HCT116 (cell line): Measurements from ENCODE around the gene ARF5. TPM values are rescaled to one million over a fixed set of nuclear protein-coding genes. Genes with fewer than 3 reads are reported as not detected.

ENCODE experiments used
- ATAC-seq: fragments of 200-7000 bp; cut with Tn5 transposase; 2 replicates; pipeline ENCODE4 v1.9.1; 2020; ENCODE audit warnings: mild to moderate bottlenecking, moderate library complexity
- BruUV-seq: library from RNA; stranded (reverse); fragments of 400-500 nt; replicated peaks from 2 replicates; lab custom pipeline; 2021; lab: Mats Ljungman, UMichigan
- CTCF ChIA-PET: fragments of 300-600 bp; sonication (Branson Sonifier 250); formaldehyde crosslinking; loops from one replicate; lab custom pipeline; 2021; ENCODE audit warnings: antibody characterized with exemption; lab: Charles Lee
- POLR2A ChIA-PET: fragments of 300-600, 350-600 bp; sonication (Branson Sonifier 250); formaldehyde crosslinking; loops from one replicate; lab custom pipeline; 2021; ENCODE audit warnings: antibody characterized with exemption; lab: Charles Lee
- RAD21 ChIA-PET, 2 experiments: fragments of 300-600 bp; sonication (Branson Sonifier 250); formaldehyde crosslinking; loops; one replicate each; lab custom pipeline; 2023; ENCODE audit warnings: low total read pairs in 2 of 2; ENCODE audit not compliant: uncharacterized antibody in 2 of 2, unreplicated experiment in 2 of 2, low non-redundant PET in 1 of 2; lab: Charles Lee
- DNase-seq: peaks from one replicate; pipeline ENCODE4 v3.0.0-alpha.2; 2010; ENCODE audit warnings: low read depth, low spot score
- H2AFZ ChIP-seq: fragments of 200-600 bp; shearing (Covaris generic), sonication (generic); 2 replicates; pipeline ENCODE4 v1.6.1; 2017; ENCODE audit warnings: low read depth, mixed run types, mixed read lengths, antibody characterized with exemption, low read length; ENCODE audit not compliant: poor library complexity, severe bottlenecking
- H3K27ac ChIP-seq: 2 replicates; pipeline ENCODE4 v1.5.1; 2012; ENCODE audit warnings: low read depth, low read length
- H3K27me3 ChIP-seq: fragments of 200-600 bp; sonication (generic); 2 replicates; pipeline ENCODE4 v1.6.1; 2016; ENCODE audit warnings: mixed run types, low read length, mixed read lengths; ENCODE audit not compliant: insufficient read depth
- H3K36me3 ChIP-seq, 2 experiments: fragments of 200-500 bp in 1 of 2; fragments of 200-600 bp in 1 of 2; sonication (Bioruptor generic) in 1 of 2; sonication (generic) in 1 of 2; 2 replicates each; pipeline versions ENCODE4 v1.5.1 to v1.6.1; 2014 to 2016; ENCODE audit warnings: low read length in 2 of 2, inconsistent platforms in 1 of 2, mixed read lengths in 1 of 2, mixed run types in 1 of 2; ENCODE audit not compliant: insufficient read depth in 2 of 2, control insufficient read depth in 1 of 2
- H3K4me1 ChIP-seq, 2 experiments: fragments of 200-600 bp in 1 of 2; sonication (generic) in 1 of 2; 2 replicates each; pipeline versions ENCODE4 v1.5.1 to v1.6.1; 2012 to 2017; ENCODE audit warnings: low read length in 2 of 2, inconsistent platforms in 1 of 2, mild to moderate bottlenecking in 1 of 2, mixed read lengths in 1 of 2, mixed run types in 1 of 2, moderate library complexity in 1 of 2; ENCODE audit not compliant: insufficient read depth in 2 of 2, control insufficient read depth in 1 of 2
- H3K4me2 ChIP-seq: fragments of 200-600 bp; sonication (generic); 2 replicates; pipeline ENCODE4 v1.6.1; 2017; ENCODE audit warnings: mixed run types, low read length, mixed read lengths
- H3K4me3 ChIP-seq, 2 experiments: fragments of 200-600 bp in 1 of 2; sonication (generic) in 1 of 2; replicated peaks in 1 of 2; 2 replicates each; pipeline ENCODE4 v1.5.1; 2011 to 2016; ENCODE audit warnings: low read length in 2 of 2, control low read depth in 1 of 2, low read depth in 1 of 2, mild to moderate bottlenecking in 1 of 2, mixed read lengths in 1 of 2, mixed run types in 1 of 2
- H3K79me2 ChIP-seq: fragments of 200-600 bp; sonication (generic); 2 replicates; pipeline ENCODE4 v1.6.1; 2017; ENCODE audit warnings: mild to moderate bottlenecking, mixed run types, low read length, moderate library complexity, mixed read lengths; ENCODE audit not compliant: insufficient read depth
- H3K9ac ChIP-seq: fragments of 200-600 bp; sonication (generic); 2 replicates; pipeline ENCODE4 v1.6.1; 2016; ENCODE audit warnings: low read length, mixed read lengths
- H3K9me2 ChIP-seq: fragments of 200-600 bp; sonication (generic), shearing (Covaris generic); 2 replicates; pipeline ENCODE4 v1.6.1; 2017; ENCODE audit warnings: mixed run types, mild to moderate bottlenecking, moderate library complexity; ENCODE audit not compliant: insufficient read depth
- H3K9me3 ChIP-seq, 2 experiments: fragments of 200-500 bp in 1 of 2; fragments of 200-600 bp in 1 of 2; sonication (Bioruptor generic) in 1 of 2; sonication (generic) in 1 of 2; 2 replicates each; pipeline ENCODE4 v1.6.1; 2014 to 2017; ENCODE audit warnings: low read length in 2 of 2, mixed read lengths in 2 of 2, inconsistent platforms in 1 of 2, low read depth in 1 of 2, mild to moderate bottlenecking in 1 of 2, mixed run types in 1 of 2, moderate library complexity in 1 of 2; ENCODE audit not compliant: control insufficient read depth in 1 of 2, insufficient read depth in 1 of 2
- H4K20me1 ChIP-seq: fragments of 200-600 bp; sonication (generic), shearing (Covaris generic); 2 replicates; pipeline ENCODE4 v1.6.1; 2017; ENCODE audit warnings: mixed run types, mild to moderate bottlenecking, moderate library complexity; ENCODE audit not compliant: insufficient read depth
- ATF3 ChIP-seq: IDR thresholded peaks from 2 replicates; pipeline ENCODE4 v1.6.1; 2012
- CBX3 ChIP-seq: IDR thresholded peaks from 2 replicates; pipeline ENCODE4 v1.6.1; 2012; ENCODE audit warnings: low read depth
- CTCF ChIP-seq, 3 experiments: fragments of 200-600 bp in 1 of 3; sonication (generic) in 1 of 3; IDR thresholded peaks in 2 of 3; conservative IDR thresholded peaks in 1 of 3; 2 replicates each; pipeline ENCODE4 v1.5.1; 2012 to 2017; ENCODE audit warnings: low read depth in 2 of 3, low read length in 2 of 3, antibody characterized with exemption in 1 of 3, borderline replicate concordance in 1 of 3, control low read depth in 1 of 3, mild to moderate bottlenecking in 1 of 3, mixed read lengths in 1 of 3, mixed run types in 1 of 3, moderate library complexity in 1 of 3; ENCODE audit not compliant: insufficient read depth in 1 of 3
- EZH2phosphoT487 ChIP-seq: fragments of 200-600 bp; IDR thresholded peaks from 2 replicates; pipeline ENCODE4 v1.6.1; 2018; ENCODE audit warnings: antibody characterized with exemption, borderline replicate concordance
- FOSL1 ChIP-seq: IDR thresholded peaks from 2 replicates; pipeline ENCODE4 v1.6.1; 2012; ENCODE audit warnings: low read depth
- JUND ChIP-seq: IDR thresholded peaks from 2 replicates; pipeline ENCODE4 v1.6.1; 2012
- POLR2A ChIP-seq: IDR thresholded peaks from 2 replicates; pipeline ENCODE4 v1.7.0; 2011; ENCODE audit warnings: borderline replicate concordance; ENCODE audit not compliant: insufficient read depth, insufficient read length; ENCODE audit errors: extremely low read depth
- RAD21 ChIP-seq: IDR thresholded peaks from 2 replicates; pipeline ENCODE4 v1.6.1; 2012; ENCODE audit warnings: low read depth, mild to moderate bottlenecking
- REST ChIP-seq: IDR thresholded peaks from 2 replicates; pipeline ENCODE4 v1.6.1; 2012; ENCODE audit warnings: low read depth
- SP1 ChIP-seq: IDR thresholded peaks from 2 replicates; pipeline ENCODE4 v1.6.1; 2012; ENCODE audit warnings: low read depth
- TCF7L2 ChIP-seq: IDR thresholded peaks from 2 replicates; pipeline ENCODE4 v1.7.0; 2011; ENCODE audit warnings: borderline replicate concordance, inconsistent platforms; ENCODE audit not compliant: insufficient read depth, insufficient read length; ENCODE audit errors: extremely low read depth
- YY1 ChIP-seq: IDR thresholded peaks from 2 replicates; pipeline ENCODE4 v1.6.1; 2011; ENCODE audit warnings: low read length, low read depth, moderate library complexity, mild to moderate bottlenecking; ENCODE audit not compliant: insufficient replicate concordance; ENCODE audit errors: extremely low read depth
- intact Hi-C: fragments of 100-400 bp; cut with micrococcal nuclease; formaldehyde crosslinking; loops from 2 replicates; pipeline ENCODE4 v1.10.0; 2022
- total RNA-seq: library from RNA; stranded (reverse); gene quantifications from one replicate; pipeline ENCODE4 v1.2.1, GENCODE V29; 2021; ENCODE audit not compliant: unreplicated experiment

ARF5 gene
- total RNA-seq, 1 experiment from 2014 or later = 204 TPM

GRCh38 chr7:127595737-127596136 is 7.5 kb downstream of the ARF5 start:
- Histone ChIP-seq H3K9ac (no peak overlapping the region), H3K79me2 (no peaks in the 10 kb centered on the region), H3K4me3 (no peak overlapping the region), H2AFZ (no peak overlapping the region), H3K4me2 (no peak overlapping the region), H3K4me1 (peaks cover 0 to 5% of the 10 kb centered on the region in 2 experiments; a peak in 2 of 4 replicates), H3K27me3 (no peaks in the 10 kb centered on the region), H3K27ac (no peak overlapping the region), H3K36me3 (peaks cover 9 to 13% of the 10 kb centered on the region in 2 experiments; a peak in 3 of 4 replicates), H3K9me3 (no peaks in the 10 kb centered on the region), H3K9me2 (no peaks in the 10 kb centered on the region), H4K20me1 (no peaks in the 10 kb centered on the region)
- ATAC-seq (no peak), DNase-seq (no peak)
- ChIA-PET POLR2A (no interaction called here), RAD21 (no interaction called here), CTCF (interaction anchor here (2.8 kb wide), 1 partner anchor 7 kb away, joined by 12 read pairs; the partner anchor contains the start of gene ARF5)
- no peak for TF ChIP-seq CBX3
- BruUV-seq = no TSS peak
- intact Hi-C loops = no loop called here

GRCh38 chr7:127598318-127598717 is 10.1 kb downstream of the ARF5 start:
- Histone ChIP-seq H2AFZ (peak overlapping the region; percentile 76), H3K27me3 (peaks cover 5% of the 10 kb centered on the region; the same call in 1 of the 2 replicates), H3K27ac (no peak overlapping the region), H3K9me3 (no peaks in the 10 kb centered on the region), H3K4me2 (peak overlapping the region; percentile 34), H3K9me2 (no peaks in the 10 kb centered on the region), H3K4me3 (no peak overlapping the region), H4K20me1 (no peaks in the 10 kb centered on the region), H3K9ac (no peak overlapping the region), H3K36me3 (no peaks in the 10 kb centered on the region), H3K79me2 (no peaks in the 10 kb centered on the region), H3K4me1 (peaks cover 0 to 5% of the 10 kb centered on the region in 2 experiments; a peak in 2 of 4 replicates)
- ATAC-seq (peak; percentile 97), DNase-seq (peak; percentile 49)
- intact Hi-C loops = loop anchor here (2.0 kb wide), 2 partner anchors 30 to 610 kb away; no protein-coding TSS in a partner anchor
- RAD21 ChIA-PET = no interaction called here
- TF ChIP-seq SP1 = no peak
- TF ChIP-seq RAD21 = peak; percentile 75
- no peak for TF ChIP-seq POLR2A
- no peak for TF ChIP-seq JUND
- no peak for TF ChIP-seq ATF3
- no peak for TF ChIP-seq REST
- no peak for TF ChIP-seq FOSL1
- TF ChIP-seq TCF7L2 = no peak
- 0 out of 2 replicates have a peak, but pooled peaks have one; percentile 64 for TF ChIP-seq CBX3
- peak; percentile 91 to 99 (median 97) for TF ChIP-seq CTCF (IDR thresholded peaks at IDR 0.05 in 2 of 3, conservative IDR thresholded peaks at IDR 0.05 in 1 of 3; ENCODE audit: borderline replicate concordance in 1 of 3, insufficient read depth in 1 of 3, low read depth in 2 of 3, low read length in 2 of 3)
- TF ChIP-seq YY1 = peak; percentile 80
- TF ChIP-seq EZH2phosphoT487 = no peak
- BruUV-seq = no TSS peak
- CTCF ChIA-PET = interaction anchor here (0.7 to 2.8 kb wide), 3 partner anchors 10 to 611 kb away, joined by 3 to 12 read pairs (median 4); partner anchors contain the start of gene ARF5
- POLR2A ChIA-PET = no interaction called here
